ENCODE measurements around the gene GRID2. TPM values are rescaled to one million over a fixed set of nuclear protein-coding genes. Genes with fewer than 3 reads are reported as not detected.
"Not testable (repeated sequence)": the region's sequence is repeated elsewhere in the genome, so short reads cannot be mapped to it uniquely, and the experiment has no call there.

Gene GRID2
- total RNA-seq, 1 experiment from 2014 or later: not detected

GRCh38 chr4:92266521-92266920, 37.2 kb upstream of the GRID2 start:
- no peaks in the 10 kb centered on the region for H3K36me3 Mint-ChIP-seq (ENCODE audit: insufficient read depth, unreplicated experiment)
- POLR2A ChIA-PET: interaction anchor here (0.7 kb wide), 1 partner anchor 33 kb away, joined by 3 read pairs; no protein-coding TSS in a partner anchor

DNA sequence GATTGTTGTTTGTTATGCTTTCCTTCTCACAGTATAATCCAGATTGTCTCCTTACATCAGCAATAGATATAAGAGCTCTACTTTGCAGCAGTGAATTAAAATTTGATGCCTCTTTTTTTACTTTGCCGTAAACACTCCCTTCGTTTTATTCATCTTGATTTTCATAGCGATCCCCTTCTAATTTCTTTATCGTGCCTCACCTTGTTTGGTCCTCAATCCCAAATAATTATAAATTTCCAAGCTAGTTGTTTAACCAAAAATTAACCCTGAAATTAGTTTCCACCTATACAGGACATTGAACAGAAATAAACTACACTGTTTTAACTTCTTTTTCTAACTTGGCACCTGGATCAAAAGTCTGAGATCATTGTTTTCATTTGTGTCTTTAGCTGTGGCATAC, 35.1 kb upstream of the GRID2 start:
- Mint-ChIP-seq H3K9me3 (ENCODE audit: unreplicated experiment) (no peaks in the 10 kb centered on the region), H3K36me3 (ENCODE audit: insufficient read depth, unreplicated experiment) (no peaks in the 10 kb centered on the region), H3K4me3 (ENCODE audit: unreplicated experiment) (no peak overlapping the region), H3K27ac (ENCODE audit: low read depth, unreplicated experiment) (no peak overlapping the region), H3K27me3 (ENCODE audit: insufficient read depth, unreplicated experiment) (no peaks in the 10 kb centered on the region), H3K4me1 (ENCODE audit: insufficient read depth, unreplicated experiment) (no peaks in the 10 kb centered on the region)
- ChIA-PET CTCF (interaction anchor here (0.5 to 1.0 kb wide), 2 partner anchors 1213 to 1496 kb away, joined by 3 read pairs; no protein-coding TSS in a partner anchor), POLR2A (no interaction called here)
- intact Hi-C loops (cut with micrococcal nuclease): no loop called here
- no peak for DNase-seq (ENCODE audit: unreplicated experiment)
- TF ChIP-seq CTCF (IDR thresholded peaks at IDR 0.05; ENCODE audit: unreplicated experiment): no peak
- no TSS peak for BruUV-seq (replicated peaks)

More at GRCh38 chr4:92266521-92266920, 37.2 kb upstream of the GRID2 start:
- no peak overlapping the region for H3K27ac Mint-ChIP-seq (ENCODE audit: low read depth, unreplicated experiment)
- CTCF ChIA-PET: no interaction called here
- H3K9me3 Mint-ChIP-seq (ENCODE audit: unreplicated experiment): no peaks in the 10 kb centered on the region
- no peaks in the 10 kb centered on the region for H3K4me1 Mint-ChIP-seq (ENCODE audit: insufficient read depth, unreplicated experiment)
- no peak for TF ChIP-seq CTCF (IDR thresholded peaks at IDR 0.05; ENCODE audit: unreplicated experiment)
- H3K4me3 Mint-ChIP-seq (ENCODE audit: unreplicated experiment): no peak overlapping the region
- no peaks in the 10 kb centered on the region for H3K27me3 Mint-ChIP-seq (ENCODE audit: insufficient read depth, unreplicated experiment)
- intact Hi-C loops (cut with micrococcal nuclease): no loop called here
- no TSS peak for BruUV-seq (replicated peaks)
- DNase-seq (ENCODE audit: unreplicated experiment): no peak

DNA sequence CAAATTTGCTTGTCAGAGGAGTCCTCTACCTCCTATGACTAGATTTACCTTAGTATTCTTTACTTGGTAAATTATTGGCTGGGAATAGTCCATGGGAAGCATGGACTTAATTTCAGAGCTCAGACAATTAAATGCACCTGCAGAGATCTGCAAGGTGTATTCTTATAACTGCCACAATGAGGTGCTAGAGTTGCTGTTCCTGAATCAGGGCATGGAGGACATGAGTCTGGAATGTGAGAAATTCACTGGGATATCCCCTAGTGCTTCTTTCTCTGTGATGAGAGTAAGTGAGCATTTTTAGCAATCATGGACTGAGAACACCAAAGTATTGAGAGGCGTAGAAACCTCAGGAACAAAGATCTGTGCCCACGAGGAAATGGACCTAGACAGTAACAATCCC, 32.9 kb upstream of the GRID2 start:
- Mint-ChIP-seq H3K4me3 (ENCODE audit: unreplicated experiment) (no peak overlapping the region), H3K9me3 (ENCODE audit: unreplicated experiment) (no peaks in the 10 kb centered on the region), H3K36me3 (ENCODE audit: insufficient read depth, unreplicated experiment) (no peaks in the 10 kb centered on the region), H3K4me1 (ENCODE audit: insufficient read depth, unreplicated experiment) (no peaks in the 10 kb centered on the region), H3K27ac (ENCODE audit: low read depth, unreplicated experiment) (no peak overlapping the region), H3K27me3 (ENCODE audit: insufficient read depth, unreplicated experiment) (no peaks in the 10 kb centered on the region)
- intact Hi-C loops (cut with micrococcal nuclease): no loop called here
- DNase-seq (ENCODE audit: unreplicated experiment): peak; percentile 5
- no TSS peak for BruUV-seq (replicated peaks)
- ChIA-PET POLR2A (no interaction called here), CTCF (no interaction called here)
- no peak for TF ChIP-seq CTCF (IDR thresholded peaks at IDR 0.05; ENCODE audit: unreplicated experiment)

DNA sequence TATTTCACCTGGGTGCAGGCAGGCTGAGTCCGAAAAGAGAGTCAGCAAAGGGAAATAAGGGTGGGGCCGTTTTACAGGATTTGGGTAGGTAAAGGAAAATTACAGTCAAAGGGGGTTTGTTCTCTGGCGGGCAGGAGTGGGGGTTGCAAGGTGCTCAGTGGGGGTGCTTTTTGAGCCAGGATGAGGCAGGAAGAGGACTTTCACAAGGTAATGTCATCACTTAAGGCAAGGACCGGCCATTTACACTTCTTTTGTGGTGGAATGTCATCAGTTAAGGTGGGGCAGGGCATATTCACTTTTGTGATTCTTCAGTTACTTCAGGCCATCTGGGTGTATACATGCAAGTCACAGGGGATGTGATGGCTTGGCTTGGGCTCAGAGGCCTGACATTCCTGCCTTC, 32.2 kb upstream of the GRID2 start:
- H3K4me3 Mint-ChIP-seq (ENCODE audit: unreplicated experiment); H3K9me3 Mint-ChIP-seq (ENCODE audit: unreplicated experiment); BruUV-seq (replicated peaks); H3K4me1 Mint-ChIP-seq (ENCODE audit: insufficient read depth, unreplicated experiment); H3K27me3 Mint-ChIP-seq (ENCODE audit: insufficient read depth, unreplicated experiment); intact Hi-C loops (cut with micrococcal nuclease); H3K36me3 Mint-ChIP-seq (ENCODE audit: insufficient read depth, unreplicated experiment); H3K27ac Mint-ChIP-seq (ENCODE audit: low read depth, unreplicated experiment); POLR2A ChIA-PET; DNase-seq (ENCODE audit: unreplicated experiment); CTCF ChIA-PET: not testable (repeated sequence)

DNA sequence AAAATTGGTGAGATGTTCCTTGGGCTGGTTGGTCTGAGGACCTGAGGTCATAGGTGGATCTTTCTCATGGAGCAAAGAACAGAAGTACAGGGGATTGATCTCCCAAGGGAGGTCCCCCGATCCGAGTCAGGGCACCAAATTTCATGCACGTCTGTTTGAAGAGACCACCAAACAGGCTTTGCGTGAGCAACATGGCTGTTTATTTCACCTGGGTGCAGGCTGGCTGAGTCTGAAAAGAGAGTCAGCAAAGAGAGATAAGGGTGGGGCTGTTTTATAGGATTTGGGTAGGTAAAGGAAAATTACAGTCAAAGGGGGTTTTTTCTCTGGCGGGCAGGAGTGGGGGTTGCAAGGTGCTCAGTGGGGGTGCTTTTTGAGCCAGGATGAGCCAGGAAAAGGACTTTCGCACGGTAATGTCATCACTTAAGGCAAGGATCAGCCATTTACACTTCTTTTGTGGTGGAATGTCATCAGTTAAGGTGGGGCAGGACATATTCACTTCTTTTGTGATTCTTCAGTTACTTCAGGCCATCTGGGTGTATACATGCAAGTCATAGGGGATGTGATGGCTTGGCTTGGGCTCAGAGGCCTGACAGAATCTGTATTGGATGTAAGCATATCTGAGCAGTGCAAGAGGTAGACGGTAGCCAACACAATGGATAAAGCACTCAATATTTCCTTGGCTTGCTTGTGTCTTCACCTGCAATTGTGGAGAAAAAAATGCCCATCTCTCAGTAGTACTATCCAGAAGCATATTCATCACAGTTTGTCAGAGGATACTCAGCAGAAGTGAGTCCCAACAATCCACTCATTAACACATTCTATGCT, 26.5 kb upstream of the GRID2 start:
- CTCF ChIA-PET; BruUV-seq (replicated peaks); H3K27me3 Mint-ChIP-seq (ENCODE audit: insufficient read depth, unreplicated experiment); H3K27ac Mint-ChIP-seq (ENCODE audit: low read depth, unreplicated experiment); H3K36me3 Mint-ChIP-seq (ENCODE audit: insufficient read depth, unreplicated experiment); intact Hi-C loops (cut with micrococcal nuclease); POLR2A ChIA-PET; H3K9me3 Mint-ChIP-seq (ENCODE audit: unreplicated experiment); DNase-seq (ENCODE audit: unreplicated experiment); H3K4me1 Mint-ChIP-seq (ENCODE audit: insufficient read depth, unreplicated experiment); H3K4me3 Mint-ChIP-seq (ENCODE audit: unreplicated experiment): not testable (repeated sequence)

All from MCF 10A (cell line).